GM10266 (cell line): ENCODE results near the gene SOX9.
"Not testable (repeated sequence)": the region's sequence is repeated elsewhere in the genome, so short reads cannot be mapped to it uniquely, and the experiment has no call there.

Experiments used
- DNase-seq: peaks from one replicate; pipeline ENCODE4 v3.0.0; 2012; ENCODE audit errors: extremely low spot score
- CTCF ChIP-seq: IDR thresholded peaks from 2 replicates; pipeline ENCODE4 v1.5.1; 2012; ENCODE audit warnings: mild to moderate bottlenecking, low read depth; ENCODE audit not compliant: control insufficient read depth, insufficient read depth; ENCODE audit errors: missing control alignments

SOX9 gene

GRCh38 chr17:72110942-72111318, 9.9 kb upstream of the SOX9 start:
- no peak for DNase-seq
- TF ChIP-seq CTCF = no peak

GRCh38 chr17:72111336-72111923, 9.4 kb upstream of the SOX9 start:
- no peak for TF ChIP-seq CTCF
- no peak for DNase-seq

- not testable (repeated sequence) for DNase-seq
These were observed 8.9 kb upstream of the SOX9 start for GRCh38 chr17:72111926-72112325.

- TF ChIP-seq CTCF = no peak
- DNase-seq = no peak
These were observed 7.1 kb upstream of the SOX9 start for GRCh38 chr17:72113751-72114150.

- DNase-seq = peak; percentile 29
- no peak for TF ChIP-seq CTCF
These were observed 4.9 kb upstream of the SOX9 start for GRCh38 chr17:72115781-72116525.

GRCh38 chr17:72116661-72117521, 3.9 kb upstream of the SOX9 start:
- no peak for TF ChIP-seq CTCF
- DNase-seq = no peak

- TF ChIP-seq CTCF = no peak
- DNase-seq = no peak
These were observed 3.1 kb upstream of the SOX9 start for GRCh38 chr17:72117535-72118334.
